CD4-positive, alpha-beta T cell treated with Interleukin-15 for 1 hour (primary cell): ENCODE results near the gene TNPO3.
"Not testable (repeated sequence)": the region's sequence is repeated elsewhere in the genome, so short reads cannot be mapped to it uniquely, and the experiment has no call there.

Experiments
- DNase-seq: peaks from one replicate; pipeline ENCODE4 v3.0.0-alpha.2; 2020

TNPO3 gene

GRCh38 chr7:128954830-128955802, 99.8 kb downstream of the TNPO3 start:
- no peak for DNase-seq

DNA sequence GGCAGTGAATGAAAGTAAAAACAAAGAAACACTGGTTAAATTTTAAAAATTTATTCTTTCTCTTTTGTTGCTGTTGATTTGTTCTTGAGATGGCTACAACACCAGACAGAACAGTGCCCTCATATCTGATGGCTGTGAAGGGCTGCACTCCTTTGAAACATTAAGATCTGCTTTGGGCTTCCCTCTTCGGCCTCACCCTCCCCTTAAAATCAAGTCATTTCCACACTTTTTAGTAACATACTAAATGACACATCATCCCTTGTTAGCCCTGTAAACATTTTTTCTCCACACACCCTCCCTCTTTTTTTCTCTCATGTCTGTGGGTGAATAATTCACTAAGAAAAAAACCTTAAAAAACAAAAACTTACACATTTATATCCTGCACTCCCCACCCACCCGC, 100.8 kb downstream of the TNPO3 start:
- no peak for DNase-seq

DNA sequence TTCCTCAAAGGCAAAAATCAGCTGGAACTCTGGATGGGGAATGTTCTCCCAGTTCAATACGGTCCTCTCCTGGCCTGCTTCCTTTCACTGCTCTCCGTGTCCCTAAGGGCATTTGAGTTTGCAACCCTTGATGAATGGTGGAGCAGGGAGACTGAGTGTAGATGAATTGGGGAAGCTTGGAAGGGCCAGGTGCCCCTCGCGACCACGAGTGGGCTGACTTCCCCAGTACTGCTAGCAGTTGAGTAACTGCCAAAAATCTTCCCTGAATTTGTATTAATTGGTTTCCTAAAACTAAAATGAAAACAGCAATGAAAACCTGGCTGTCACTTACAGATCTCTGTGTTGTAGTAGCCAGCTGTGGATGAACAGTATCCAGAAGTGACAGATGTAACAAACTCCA, 103.6 kb downstream of the TNPO3 start:
- DNase-seq: no peak

DNA sequence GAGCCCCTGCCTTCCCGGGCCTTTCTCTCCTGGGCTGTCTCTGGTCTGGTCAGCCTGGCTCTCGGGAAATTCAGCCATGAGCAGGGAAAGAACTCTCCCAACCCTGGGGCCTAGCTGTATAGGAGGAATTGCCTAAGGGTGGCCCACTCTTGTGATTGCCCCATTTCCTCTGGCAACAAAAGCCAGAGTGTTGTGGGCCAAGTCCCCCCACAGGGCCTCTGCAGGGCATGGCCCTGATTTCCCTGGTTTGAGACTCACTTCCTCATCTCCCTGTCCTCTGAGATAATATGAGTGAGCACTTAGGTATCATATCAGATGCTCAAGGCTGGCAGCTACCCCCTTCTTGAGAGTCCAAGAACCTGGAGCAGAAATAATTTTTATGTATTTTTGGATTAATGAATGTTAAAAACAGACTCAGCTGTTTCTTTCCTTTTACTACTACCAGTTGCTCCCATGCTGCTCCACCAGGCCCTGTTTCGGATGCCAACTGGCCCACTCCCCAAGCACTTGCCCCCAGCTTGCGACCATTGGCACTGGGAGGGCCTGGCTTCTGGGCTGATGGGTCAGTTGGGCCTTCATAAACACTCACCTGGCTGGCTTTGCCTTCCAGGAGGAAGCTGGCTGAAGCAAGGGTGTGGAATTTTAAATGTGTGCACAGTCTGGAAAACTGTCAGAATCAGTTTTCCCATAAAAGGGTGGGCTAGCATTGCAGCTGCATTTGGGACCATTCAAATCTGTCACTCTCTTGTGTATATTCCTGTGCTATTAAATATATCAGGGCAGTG, 105.7 kb downstream of the TNPO3 start:
- DNase-seq: no peak

DNA sequence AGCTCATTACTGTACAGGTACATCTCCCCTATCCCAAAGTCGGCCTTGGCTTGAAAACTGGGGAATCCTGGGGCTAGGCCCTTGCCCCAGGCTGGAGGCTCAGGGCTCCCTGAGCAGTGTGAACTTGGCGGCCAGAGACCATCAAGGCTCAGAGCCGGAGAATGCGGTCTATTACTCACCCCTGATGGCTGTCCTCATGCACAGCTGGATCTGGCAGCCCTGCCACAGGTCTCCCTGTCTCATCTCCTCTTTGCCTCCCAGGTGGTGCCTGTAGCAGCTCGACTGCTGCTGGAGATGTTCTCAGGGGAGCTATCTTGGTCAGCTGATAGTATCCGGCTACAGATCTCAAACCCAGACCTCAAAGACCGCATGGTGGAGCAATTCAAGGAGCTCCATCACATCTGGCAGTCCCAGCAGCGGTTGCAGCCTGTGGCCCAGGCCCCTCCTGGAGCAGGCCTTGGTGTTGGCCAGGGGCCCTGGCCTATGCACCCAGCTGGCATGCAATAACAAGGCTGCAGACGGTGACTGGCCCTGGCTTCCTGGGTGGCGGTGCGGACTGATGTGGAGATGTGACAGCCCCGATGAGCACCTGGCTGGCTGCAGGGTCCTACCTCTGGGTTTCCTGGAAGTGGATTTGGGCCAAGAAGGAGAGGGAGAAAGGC, 106.5 kb downstream of the TNPO3 start:
- no peak for DNase-seq

GRCh38 chr7:128947854-128948253, 107.1 kb downstream of the TNPO3 start:
- no peak for DNase-seq

- no peak for DNase-seq
Observed at GRCh38 chr7:128946936-128947830, 107.7 kb downstream of the TNPO3 start.

DNA sequence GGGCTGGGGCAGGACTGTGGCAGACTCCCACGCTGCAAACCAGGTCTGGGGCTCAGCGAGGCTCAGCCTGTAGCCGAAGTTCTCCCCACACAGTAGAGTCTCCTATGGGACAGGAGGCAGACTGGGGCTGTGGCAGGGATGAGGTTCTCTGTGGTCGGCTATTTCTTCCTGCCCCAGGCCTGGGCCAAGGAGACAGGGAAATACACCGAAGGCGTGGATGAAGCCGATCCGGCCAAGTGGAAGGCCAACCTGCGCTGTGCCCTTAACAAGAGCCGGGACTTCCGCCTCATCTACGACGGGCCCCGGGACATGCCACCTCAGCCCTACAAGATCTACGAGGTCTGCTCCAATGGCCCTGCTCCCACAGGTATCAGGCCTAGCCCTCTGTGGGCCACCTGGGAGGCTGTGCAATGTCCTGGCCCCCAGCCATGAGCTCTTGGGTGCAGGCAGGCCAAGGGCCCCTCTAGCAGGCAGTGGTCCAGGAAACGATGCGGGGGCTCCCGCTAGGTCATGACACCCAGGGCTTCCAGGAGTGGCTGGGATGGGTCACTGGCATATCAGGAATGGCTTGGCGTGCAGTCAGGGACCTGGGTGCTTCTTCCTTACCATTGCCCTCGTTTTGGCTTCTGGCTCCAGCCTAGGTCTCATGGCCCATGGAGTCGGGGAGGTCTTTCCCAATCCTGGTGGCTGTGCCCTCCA, 109.1 kb downstream of the TNPO3 start:
- DNase-seq: no peak

- no peak for DNase-seq
Observed at GRCh38 chr7:128944487-128945236, 110.2 kb downstream of the TNPO3 start.

- not testable (repeated sequence) for DNase-seq
Observed at GRCh38 chr7:128943251-128943650, 111.7 kb downstream of the TNPO3 start.

- no peak for DNase-seq
Observed at GRCh38 chr7:128941946-128942526, 112.9 kb downstream of the TNPO3 start.

DNA sequence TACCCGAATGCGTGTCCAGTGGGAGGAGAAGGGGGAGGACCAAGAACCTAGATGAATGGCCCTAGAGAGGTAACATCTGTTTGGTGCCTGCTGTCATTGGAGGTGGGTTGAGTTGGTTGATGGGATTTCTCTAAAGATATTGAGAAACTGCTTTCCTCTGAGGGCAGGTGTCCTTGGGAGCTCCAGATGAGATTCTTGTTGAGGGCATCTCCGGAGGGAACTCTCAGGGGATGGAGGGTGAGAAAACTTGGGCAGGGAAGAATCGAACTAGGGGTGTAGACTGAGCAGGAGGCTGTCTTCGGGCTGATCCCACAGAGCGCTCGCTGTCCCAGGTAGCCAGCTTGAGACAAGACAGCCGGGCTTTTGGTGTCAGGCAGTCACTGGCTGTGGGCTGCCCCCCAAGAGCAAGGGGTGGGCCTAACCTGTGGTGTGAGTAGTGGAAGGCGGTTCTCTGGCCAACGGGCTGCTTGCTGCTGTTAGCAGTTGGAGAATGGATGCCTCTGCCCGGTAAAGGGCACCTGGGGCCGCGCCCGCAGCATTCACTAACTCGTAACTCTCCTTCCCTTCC, 113.5 kb downstream of the TNPO3 start:
- no peak for DNase-seq

DNA sequence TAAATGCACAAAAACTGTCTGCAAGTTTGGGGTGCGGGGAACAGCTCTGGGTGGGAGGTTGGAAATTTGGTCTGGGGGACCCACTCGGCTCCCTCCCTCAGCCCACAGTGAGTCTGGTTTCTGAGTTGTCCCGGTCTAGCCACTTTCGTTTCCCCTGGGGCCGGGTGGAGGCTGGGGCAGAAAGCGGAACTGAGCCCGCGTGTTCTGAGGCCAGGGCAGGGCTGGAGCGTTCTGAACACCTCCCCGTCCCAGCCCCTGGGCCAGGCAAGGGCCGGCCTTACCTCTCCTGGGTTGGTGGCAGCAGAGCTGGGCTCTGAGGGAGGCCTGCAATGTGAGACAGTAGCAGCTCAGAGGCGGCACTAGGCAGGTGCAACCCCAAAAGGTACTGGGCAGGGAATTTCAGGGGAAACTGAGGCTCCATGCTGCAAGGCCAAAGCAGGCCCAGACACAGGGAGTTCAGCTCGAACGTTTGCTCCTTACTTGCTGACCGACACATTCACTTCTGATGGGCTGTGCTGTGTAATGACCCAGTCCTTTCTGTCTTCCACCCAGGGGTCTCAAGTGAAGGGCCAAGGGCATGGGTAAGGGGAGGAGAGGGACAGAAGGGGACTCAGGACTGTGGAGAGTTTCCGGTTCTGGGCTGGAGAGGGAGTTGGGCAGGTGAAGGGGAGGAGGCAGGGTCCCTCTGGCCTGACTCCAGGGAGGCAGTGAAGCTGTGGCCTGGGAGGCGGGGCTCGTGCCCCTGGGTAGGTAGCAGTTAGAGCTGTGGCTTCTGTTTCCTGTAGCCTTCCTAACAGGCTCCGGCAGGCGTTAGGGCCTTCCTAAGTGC, 114.2 kb downstream of the TNPO3 start:
- DNase-seq: peak; percentile 80

DNA sequence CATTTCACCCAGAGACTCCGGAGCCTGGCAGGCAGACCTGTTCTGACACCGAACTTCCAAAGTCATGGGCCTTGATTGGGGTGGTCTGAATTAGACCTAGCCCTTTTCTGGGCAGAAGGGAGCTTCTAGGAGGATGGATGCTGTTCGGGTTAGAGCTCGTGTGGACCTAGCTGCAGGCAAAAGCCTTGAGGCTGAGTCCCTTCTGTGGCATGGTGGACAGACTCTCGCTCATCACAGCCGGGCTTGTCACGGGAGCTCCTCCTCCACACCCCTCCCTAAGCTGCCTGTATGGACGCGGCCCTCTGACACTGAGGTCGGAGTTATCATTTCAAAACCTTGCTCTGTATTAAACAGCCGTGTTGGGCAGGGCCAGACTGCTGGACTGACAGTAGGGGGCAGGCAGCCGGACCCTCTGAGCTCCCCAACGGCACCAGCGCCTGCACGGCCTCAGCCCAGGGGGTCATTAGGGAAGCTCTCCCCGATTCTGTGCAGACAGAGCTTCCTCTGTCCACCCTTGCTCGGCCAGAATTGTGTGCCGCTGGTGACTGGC, 115.0 kb downstream of the TNPO3 start:
- DNase-seq: peak; percentile 29

DNA sequence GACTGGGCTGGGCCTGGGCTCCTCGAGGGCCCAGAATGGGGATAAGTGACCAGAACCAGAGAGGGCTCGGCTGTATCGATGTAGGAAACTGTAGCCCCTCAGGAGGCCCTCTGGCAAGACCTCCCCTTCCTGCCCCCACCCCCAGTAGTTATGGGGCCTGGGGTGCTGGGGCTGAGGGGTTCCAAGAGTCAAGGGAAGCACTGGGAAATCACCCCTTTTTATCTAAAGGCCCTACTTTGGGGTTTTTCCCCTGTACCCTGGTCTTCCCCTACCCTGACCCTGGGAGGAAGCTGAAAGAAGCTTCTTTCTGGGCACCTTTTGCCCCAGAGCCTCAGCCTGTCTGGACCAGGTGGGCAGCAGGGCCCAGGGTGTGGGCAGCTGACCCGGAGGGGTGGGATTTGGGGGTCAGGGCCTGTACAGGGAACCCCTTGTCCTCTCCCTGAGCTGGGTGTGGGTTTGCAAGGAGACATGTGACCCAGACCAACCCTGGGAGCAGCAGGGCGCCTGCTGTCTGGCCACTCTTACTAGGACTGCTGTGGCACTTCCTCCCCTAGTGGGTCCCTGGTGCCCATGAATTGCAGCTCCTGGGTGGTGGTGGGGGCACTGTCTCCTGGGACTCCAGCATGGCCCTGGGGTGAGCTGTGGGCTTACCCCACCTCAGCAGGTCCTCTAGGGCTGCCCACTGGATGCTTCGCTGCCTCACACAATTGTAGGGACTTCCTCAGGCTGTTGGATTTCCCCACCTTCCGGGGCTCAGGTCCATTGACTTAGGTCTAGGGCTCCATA, 115.6 kb downstream of the TNPO3 start:
- peak; percentile 50 for DNase-seq

DNA sequence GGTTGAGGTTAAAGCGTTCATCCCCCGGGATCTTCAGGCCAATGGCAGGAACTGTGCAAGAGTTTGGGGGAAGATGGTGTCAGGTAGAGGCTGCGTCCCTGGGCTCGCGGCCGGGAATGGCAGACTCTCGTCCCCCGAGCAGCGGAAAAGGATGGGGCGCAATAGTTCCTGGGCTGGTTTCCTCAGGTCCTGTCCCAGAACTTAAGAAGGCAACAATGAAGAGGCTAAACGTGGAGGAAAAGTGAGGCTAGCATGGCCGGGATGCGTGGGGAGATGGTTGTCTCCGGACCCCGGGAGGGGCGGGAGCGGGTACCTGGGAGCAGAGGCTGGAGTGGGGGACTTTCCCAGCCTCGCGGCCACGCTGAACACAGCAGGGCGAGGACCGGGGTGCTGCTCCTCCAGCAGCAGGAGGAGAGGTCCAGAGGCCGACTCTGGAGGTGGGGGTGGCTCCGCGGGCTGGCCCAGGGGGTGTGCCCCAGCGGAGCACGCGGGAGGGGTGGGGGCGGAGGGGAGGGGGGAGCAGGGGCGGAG, 116.3 kb downstream of the TNPO3 start:
- DNase-seq: no peak

DNA sequence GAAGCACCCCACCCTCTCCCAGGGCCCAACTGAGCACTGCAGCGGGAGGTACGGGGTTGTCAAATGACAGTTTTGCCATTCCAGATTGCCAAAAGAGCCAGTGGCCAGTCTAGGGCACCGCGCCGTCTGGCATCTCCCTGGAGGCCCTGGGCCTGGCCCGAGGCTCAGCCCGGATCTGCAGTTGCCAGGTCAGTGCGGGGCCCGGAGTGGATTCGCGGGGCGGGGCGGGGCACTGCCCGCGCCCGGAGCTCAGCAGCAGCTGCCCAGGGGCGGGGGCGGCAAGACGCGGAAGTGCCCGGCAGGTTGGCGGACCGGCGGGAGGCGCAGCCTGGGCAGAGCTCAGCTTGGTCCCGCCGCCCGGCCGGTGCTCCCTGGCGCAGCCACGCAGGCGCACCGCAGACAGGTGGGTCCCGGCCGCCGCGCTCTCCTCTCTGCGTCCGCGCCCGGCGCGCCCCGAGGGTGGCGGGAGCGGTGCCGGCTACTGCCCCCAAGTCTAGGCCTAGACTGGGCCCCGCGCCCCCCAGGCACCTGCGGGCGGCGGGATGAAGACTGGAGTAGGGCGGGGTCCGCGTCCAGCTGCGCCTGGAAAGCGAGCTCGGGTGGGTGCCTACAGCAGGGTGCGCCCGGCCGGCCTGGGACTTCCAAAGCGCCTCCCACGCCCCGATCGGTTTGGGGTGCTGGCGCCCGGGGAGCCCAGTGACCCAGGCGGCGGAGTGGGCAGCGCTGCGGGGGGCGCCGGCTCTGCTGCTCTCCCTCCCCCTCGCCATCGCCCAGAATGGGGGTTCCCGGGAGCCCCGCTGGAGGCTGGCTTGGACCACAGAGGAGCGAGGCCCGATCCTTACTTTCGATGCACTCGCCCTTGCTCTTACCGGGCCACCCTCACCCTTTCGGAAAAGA, 117.0 kb downstream of the TNPO3 start, which contains the start of gene IRF5:
Gene IRF5, plus strand, starts transcription at position 281 of the 897 bp plus-strand sequence. CDS start 4,155 bp downstream, outside the sequence.
- DNase-seq: peak; percentile 51
